A549 (cell line): ENCODE measurements around the gene TSPEAR.

Experiments
- CTCF ChIP-seq: fragments of >200 bp; sonication (Bioruptor Twin); formaldehyde crosslinking; IDR thresholded peaks from 3 replicates; pipeline ENCODE4 v1.5.1; 2016
- RAD21 ChIP-seq, 2 experiments: fragments of >200 bp in 1 of 2; sonication (Bioruptor Twin) in 1 of 2; formaldehyde crosslinking in 1 of 2; IDR thresholded peaks in 1 of 2; conservative IDR thresholded peaks in 1 of 2; 2 replicates in 1 of 2; 3 replicates in 1 of 2; pipeline ENCODE4 v1.6.1; 2012 to 2018; ENCODE audit warnings: inconsistent platforms in 1 of 2
- SREBF2 ChIP-seq: fragments of 450-650 bp; IDR thresholded peaks from 2 replicates; pipeline ENCODE4 v1.6.1; 2014; ENCODE audit warnings: mild to moderate bottlenecking, moderate library complexity

DNA sequence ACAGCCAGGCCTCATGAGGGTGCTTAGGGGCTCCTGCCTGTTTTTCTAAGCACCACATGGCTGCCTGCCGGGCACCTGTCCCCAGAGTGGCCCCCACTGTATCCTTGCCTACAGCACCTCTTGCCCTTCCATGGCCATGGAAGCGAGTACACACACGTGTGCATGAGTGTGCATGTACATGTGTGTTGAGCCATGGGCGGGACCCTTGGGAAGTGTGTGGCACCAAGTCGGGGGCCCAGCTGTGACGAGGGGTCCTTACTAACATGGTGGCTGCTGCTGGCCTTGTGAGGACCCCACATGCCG is 197.2 kb downstream of the TSPEAR start:
- TF ChIP-seq CTCF: no peak
- TF ChIP-seq RAD21 (conservative IDR thresholded peaks at IDR 0.05 in 1 of 2, IDR thresholded peaks at IDR 0.05 in 1 of 2): no peak
- no peak for TF ChIP-seq SREBF2
